ENCODE measurements around the gene FHAD1.
"Not testable (repeated sequence)": the region's sequence is repeated elsewhere in the genome, so short reads cannot be mapped to it uniquely, and the experiment has no call there.

Gene FHAD1

GRCh38 chr1:15379151-15379550 lies 132.1 kb downstream of the FHAD1 start:
- not testable (repeated sequence) for DNase-seq

GRCh38 chr1:15380601-15381508 lies 133.8 kb downstream of the FHAD1 start:
- DNase-seq = no peak

GRCh38 chr1:15381805-15382204 lies 134.8 kb downstream of the FHAD1 start:
- DNase-seq = no peak

- DNase-seq = no peak
These were observed 135.8 kb downstream of the FHAD1 start for GRCh38 chr1:15382601-15383518.

- DNase-seq = no peak
These were observed 136.8 kb downstream of the FHAD1 start for GRCh38 chr1:15383810-15384209.

GRCh38 chr1:15384301-15384901 lies 137.4 kb downstream of the FHAD1 start:
- DNase-seq = peak; percentile 23 to 64 (median 40)

- DNase-seq = no peak
These were observed 138.4 kb downstream of the FHAD1 start for GRCh38 chr1:15385420-15385819.

GRCh38 chr1:15386164-15386749 lies 139.2 kb downstream of the FHAD1 start:
- peak; percentile 37 to 61 (median 43) for DNase-seq

GRCh38 chr1:15388201-15388880 lies 141.3 kb downstream of the FHAD1 start:
- DNase-seq = no peak

GRCh38 chr1:15389828-15390227 lies 142.8 kb downstream of the FHAD1 start:
- not testable (repeated sequence) for DNase-seq

- DNase-seq = no peak
These were observed 143.6 kb downstream of the FHAD1 start for GRCh38 chr1:15390667-15391066.

GRCh38 chr1:15391366-15391765 lies 144.3 kb downstream of the FHAD1 start:
- DNase-seq = no peak

- DNase-seq = no peak
These were observed 146.6 kb downstream of the FHAD1 start for GRCh38 chr1:15393475-15394257.

GRCh38 chr1:15394258-15394690 lies 147.3 kb downstream of the FHAD1 start:
- no peak for DNase-seq

GRCh38 chr1:15397236-15397635 lies 150.2 kb downstream of the FHAD1 start:
- DNase-seq = peak in 2 of 3 donors; percentile 60

GRCh38 chr1:15399710-15400109 lies 152.7 kb downstream of the FHAD1 start:
- DNase-seq = no peak

GRCh38 chr1:15400627-15401026 lies 153.6 kb downstream of the FHAD1 start:
- DNase-seq = no peak

- DNase-seq = no peak
These were observed 154.5 kb downstream of the FHAD1 start for GRCh38 chr1:15401391-15402055.

GRCh38 chr1:15402809-15403450 lies 155.9 kb downstream of the FHAD1 start:
- no peak for DNase-seq

GRCh38 chr1:15403962-15404580 lies 157.0 kb downstream of the FHAD1 start:
- no peak for DNase-seq
